NCI-H1092 (cell line): Measurements from ENCODE around the gene SH3GL3.

Experiments used
- DNase-seq: peaks from one replicate; lab custom pipeline; 2025; lab: John Stamatoyannopoulos, UW

Gene SH3GL3

GRCh38 chr15:83616840-83617239, 169.7 kb downstream of the SH3GL3 start:
- no peak for DNase-seq

- DNase-seq: no peak
Measured at GRCh38 chr15:83626171-83626802, 179.1 kb downstream of the SH3GL3 start.

DNA sequence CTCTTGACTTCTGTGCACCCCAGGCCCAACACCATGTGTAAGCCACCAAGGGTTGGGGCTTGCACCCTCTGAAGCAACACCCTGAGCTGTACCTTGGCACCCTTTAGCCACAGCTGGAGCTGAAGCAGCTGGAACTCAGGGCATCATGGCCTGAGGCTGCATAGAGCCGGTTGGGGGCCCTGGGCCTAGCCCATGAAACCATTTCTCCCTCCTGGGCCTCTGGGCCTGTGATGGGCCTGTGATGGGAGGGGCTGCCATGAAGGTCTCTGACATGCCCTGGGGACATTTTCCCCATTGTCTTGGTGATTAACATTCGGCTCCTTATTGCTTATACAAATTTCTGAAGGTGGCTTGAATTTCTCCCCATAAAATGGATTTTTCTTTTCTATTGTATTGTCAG, 184.4 kb downstream of the SH3GL3 start:
- DNase-seq: no peak

- DNase-seq: no peak
Measured at GRCh38 chr15:83643201-83643600, 196.1 kb downstream of the SH3GL3 start.

- no peak for DNase-seq
Measured at GRCh38 chr15:83644439-83644838, 197.3 kb downstream of the SH3GL3 start.

DNA sequence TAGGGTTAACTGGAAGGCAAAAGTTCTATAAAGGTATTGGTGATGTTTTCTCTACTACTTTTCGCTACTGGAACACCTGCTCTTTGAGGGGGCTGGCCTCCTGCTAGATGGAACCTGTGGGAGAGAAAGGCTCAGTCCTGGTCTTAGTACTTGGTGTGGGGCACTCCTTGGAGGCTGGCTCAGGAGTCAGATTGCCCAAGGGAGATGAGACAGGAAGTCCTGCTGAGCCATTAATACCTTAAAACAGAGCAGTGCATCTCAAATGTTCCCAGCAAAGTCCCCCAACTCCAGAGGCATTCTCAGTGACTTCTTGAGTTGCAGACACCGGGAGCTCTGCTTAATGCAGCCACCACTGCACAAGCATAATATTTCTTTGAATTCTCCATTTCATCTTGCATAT, 203.7 kb downstream of the SH3GL3 start:
- no peak for DNase-seq

DNA sequence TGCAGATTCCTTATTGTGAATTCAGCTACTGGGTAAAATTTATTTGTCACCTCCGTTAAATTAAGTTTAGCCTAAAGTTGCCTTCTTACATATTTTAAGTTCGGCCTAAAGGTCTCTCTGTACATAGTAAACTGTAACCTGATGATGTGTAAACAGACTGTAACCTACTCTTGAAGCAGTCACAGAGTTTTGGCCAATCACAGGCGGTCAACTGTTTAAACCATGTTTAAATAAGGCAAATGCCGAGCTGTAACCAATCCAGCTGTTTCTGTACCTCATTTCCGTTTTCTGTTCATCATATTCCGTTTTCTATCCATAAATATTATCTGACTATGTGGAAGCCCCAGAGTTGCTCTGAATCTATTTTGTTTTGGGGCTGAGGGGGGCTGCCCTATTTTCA, 204.4 kb downstream of the SH3GL3 start:
- no peak for DNase-seq

GRCh38 chr15:83652626-83653204, 205.6 kb downstream of the SH3GL3 start:
- DNase-seq: no peak

DNA sequence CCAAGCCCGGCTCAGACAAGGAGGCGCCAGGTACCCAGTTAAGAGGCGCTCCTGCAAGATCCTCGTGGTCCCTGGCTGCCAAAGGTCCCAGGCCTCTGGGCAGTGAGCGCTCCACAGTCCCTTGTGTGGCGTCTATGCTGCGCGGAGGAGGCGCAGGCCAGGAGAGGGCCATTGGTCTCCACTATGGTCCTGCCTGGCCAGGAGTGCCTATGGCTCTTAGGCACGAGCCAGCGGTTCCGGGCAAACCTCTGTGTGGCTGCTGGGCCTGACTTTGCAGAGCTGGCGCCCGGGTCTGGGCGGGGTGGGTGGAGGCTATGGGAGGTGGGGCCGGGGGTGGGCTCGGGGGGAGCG, 206.1 kb downstream of the SH3GL3 start:
- no peak for DNase-seq

- DNase-seq: no peak
Measured at GRCh38 chr15:83653639-83654378, 206.7 kb downstream of the SH3GL3 start, which contains the start of gene ADAMTSL3. Gene ADAMTSL3, plus strand, starts transcription at chr15:83654123. Its CDS starts 1,639 bp downstream, at chr15:83655762.

DNA sequence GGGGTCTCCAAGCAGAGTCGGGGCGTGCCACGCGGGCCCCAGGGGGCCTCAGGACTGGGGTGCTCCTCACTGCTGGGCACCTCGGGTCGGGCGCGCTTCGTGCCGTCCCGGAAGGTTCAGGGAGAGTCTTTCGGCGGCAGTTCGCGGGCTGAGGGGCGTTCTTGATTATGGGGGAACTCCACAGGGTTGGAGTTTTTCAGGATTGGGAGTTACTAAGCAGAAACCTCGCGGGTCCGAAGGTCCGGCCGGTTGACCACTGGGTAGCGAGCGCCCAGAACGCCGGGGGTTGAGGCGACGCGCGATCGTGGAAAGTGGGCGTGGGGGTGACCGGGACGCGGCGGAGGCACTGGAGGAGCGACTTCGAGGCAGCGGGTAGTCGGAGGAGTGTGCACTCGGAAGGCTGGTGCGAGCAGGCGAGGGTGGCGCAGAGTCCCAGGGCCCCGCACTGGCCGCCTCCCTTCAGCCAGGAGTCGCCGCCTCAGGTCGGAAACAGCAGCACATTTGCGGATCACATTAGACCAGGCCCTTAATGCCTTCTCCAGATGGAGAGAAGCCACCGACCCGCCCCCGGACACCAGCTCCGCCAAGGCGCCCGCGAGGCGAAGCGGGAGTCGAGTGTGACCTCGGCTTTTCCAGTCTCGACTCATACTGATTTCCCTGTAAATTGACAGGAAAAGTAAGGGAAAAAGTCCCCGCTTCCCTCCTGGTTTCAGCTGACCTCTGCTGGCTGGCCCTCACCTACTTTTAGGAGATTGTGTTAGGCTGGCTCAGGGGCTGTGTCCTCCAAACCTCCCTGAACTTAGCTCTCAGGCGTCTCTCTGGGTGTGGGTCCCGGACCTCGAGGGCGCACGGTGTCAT, 207.5 kb downstream of the SH3GL3 start:
- DNase-seq: no peak

- DNase-seq: no peak
Measured at GRCh38 chr15:83655237-83655616, 208.1 kb downstream of the SH3GL3 start.

DNA sequence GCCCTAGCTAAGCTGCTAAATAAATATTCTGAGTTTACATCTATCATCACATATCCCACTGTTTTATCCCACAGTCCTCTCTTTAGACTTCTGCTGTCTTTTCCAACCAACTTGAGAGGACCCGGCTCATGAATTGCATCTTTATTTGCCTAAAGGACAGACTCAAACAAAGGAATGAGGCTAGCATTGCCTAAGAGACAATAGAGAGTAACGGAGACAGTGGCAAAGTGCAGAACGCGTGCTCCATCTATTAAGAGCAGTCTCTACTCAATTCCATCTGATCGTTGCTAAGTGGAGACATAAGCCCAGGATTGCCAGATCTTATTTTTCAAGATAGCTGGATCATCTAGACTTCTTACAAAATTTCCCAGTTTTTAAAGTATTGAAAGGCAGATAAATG, 209.1 kb downstream of the SH3GL3 start:
- no peak for DNase-seq

DNA sequence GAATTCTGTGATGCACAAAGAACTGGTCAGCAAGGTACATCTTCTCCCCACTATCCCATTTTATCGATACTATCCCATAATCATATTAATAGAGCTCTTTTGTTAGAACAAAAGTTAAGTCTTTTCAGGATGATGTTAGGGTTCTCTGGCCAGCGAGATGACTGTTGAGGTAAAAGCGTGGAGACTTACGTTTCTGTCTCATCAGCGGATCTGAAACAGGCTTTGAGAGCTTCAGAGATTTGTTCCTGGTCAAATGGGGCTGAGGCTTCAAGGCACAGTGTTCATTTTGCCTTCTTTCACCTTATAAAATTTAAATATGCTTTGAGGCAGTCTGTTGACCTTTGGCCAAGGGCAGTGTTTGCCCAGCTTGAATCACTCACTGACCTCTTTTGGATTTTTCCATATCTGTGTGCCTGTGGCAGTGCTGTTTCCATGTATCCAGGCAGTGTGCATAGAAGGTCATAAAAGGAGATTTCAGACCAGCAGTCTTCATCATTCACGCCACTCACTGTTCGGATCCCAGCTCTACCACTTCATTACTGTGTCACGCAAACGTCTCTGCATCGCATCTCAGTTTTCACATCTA, 209.9 kb downstream of the SH3GL3 start:
- DNase-seq: no peak

DNA sequence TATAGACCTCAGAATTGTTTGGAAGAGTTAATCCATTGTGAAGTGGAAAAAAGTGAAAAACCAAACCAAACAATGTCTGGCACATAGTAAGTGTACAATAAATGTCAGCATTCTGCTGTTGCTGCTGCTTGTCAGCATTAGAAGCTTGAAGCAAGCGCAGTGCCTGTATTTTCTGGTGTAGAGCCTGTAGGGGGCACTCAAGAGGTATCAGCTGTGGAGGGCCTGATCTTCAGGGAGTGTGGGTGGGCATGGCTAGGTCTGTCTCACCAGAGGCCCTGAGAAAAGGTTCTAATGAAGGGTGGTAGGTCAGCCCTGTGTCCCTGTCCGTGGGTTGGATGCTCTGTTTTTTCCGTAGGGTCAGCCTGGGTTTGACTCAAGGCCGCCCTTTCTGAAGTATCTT, 210.4 kb downstream of the SH3GL3 start:
- DNase-seq: no peak

DNA sequence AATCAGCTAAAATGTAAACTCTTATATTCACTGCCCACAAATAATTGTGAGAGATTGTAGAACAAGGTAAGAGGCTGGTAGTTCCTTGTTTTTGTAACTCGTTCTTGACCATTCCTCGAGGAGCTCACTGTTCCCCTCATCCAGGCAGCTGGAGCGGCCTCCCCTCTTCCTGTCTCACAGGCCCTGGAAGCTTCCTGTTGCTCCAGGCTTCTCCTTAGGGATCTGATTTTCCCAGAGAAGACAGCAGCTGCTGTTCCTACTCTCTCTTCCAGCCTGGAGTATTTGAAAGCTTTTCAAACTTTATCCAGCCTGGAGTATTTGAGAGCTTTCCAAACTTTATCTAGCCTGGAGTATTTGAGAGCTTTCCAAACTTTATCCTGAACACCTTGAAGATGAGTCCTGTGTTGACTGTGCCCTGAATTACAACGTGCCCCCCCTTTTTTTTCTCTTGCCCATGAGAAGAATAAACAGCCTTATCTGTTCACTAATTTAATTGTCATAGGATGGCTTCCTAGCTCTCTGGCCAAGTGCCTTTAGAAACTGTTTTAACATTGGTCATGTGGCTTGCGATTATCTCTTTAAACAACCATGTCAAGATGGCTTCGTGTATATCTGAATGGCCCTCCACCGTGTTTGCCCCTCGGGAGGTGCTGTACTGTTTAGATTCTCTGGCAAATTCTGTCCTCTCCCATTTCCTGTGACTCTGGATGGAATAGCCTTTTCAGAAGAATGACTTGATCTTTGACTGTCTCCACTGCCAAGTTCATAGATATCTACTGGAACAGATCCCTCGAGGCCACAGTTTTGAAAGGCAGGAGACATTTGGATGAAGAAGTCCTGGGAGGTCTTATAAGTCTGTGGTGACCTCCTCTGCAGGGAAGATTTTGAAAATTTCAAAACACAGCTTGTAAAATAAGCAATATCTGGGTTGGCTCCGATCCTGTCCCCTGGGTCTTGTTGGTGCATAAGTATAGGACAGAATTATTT, 211.6 kb downstream of the SH3GL3 start:
- DNase-seq: no peak

DNA sequence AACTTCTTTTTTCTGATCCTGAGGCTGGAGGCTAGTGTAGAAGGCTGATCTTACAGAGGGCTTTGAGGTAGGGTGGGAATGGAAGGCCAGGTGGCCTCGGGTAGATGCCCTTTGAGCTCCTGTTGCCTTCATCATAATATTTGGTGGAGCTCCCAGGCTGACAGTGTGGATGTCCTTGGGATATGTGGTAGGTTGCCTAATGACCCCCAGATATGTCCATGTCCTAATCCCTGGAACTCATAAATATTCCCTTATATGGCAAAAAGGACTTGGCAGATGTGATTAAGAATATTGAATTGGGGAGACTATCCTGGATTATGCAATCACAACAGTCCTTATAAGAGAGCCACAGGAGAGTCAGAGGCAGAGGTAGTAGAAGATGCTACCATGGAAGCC, 212.3 kb downstream of the SH3GL3 start:
- DNase-seq: no peak

DNA sequence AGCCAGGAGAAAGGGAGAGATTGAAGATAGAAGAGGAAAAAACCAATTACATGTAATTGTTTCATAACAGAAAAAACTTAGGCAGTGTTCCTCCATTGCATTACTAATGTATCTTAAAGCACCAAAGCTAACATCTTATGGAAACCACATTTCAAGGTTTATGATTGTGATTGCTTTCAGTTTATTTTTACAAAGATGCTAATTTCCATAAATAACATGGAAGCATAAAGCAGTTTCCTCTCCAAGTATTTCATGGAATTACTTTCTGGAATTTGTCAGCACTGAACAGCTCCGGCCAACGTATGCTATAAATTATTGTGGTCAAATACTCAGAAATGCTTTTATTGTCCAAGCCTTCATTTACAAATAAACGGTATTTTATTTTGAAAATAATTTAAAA, 218.3 kb downstream of the SH3GL3 start:
- DNase-seq: no peak
